ENCODE measurements around the gene GPR3.
A peak's percentile ranks its signal among the peaks of the same experiment; 100 is the strongest.

Gene GPR3

DNA sequence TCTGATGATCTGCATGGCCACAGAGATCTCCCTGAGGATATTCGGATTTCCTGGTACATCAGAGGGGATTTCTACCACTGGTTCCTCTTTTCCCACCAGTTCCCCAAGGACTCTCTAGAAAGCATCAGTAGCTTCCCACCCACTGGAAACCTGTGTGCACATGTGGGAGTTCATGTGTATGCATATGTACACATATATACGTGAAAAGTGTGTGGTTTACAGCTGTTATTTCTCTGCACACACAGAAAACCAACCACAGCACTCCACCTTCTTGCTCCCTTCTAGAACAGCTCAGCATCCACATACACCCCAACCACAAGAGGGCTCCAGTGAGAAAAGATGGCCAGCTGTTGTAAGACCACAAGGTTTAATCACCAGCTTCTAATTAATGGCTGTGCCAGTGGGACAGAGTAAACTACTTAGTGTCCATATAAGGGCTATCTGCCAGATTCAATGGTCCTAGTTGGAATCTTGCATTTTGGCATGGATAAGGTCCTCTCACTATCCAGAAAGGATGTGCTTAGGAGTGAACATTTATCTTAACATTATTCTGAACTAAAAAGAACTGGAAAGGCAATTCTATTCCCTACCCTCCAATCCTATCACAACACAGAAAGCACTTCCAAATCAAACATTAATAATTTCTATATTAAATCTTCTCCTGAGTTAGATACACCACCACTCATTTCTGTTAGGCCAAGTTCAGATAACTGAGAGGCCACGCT is 24.1 kb downstream of the GPR3 start:
- Histone ChIP-seq H3K27ac (ENCODE audit: low read length) (no peak overlapping the region), H3K4me3 (ENCODE audit: low read depth in 1 of 2, low read length in 2 of 2) (no peak overlapping the region), H3K79me2 (ENCODE audit: insufficient read depth, low read length) (peaks cover 5% of the 10 kb centered on the region), H3K9me3 (ENCODE audit: insufficient read depth, low read length, severe bottlenecking) (no peaks in the 10 kb centered on the region), H3K9ac (ENCODE audit: low read depth, low read length) (no peak overlapping the region), H3K4me1 (ENCODE audit: insufficient read depth, low read length) (no peaks in the 10 kb centered on the region), H3K36me3 (ENCODE audit: insufficient read depth, low read length) (peaks cover 77% of the 10 kb centered on the region), H4K20me1 (ENCODE audit: insufficient read depth, low read length) (peaks cover 3% of the 10 kb centered on the region), H3K27me3 (ENCODE audit: insufficient read depth, low read length, poor library complexity) (no peaks in the 10 kb centered on the region), H2AFZ (ENCODE audit: low read depth, low read length) (no peak overlapping the region), H3K4me2 (ENCODE audit: insufficient read depth, low read length) (no peak overlapping the region)
- DNase-seq: peak; percentile 53
- no peak for TF ChIP-seq EZH2 (IDR thresholded peaks at IDR 0.05; ENCODE audit: borderline replicate concordance, low read depth, low read length, severe bottlenecking)
- TF ChIP-seq CTCF (IDR thresholded peaks at IDR 0.05; ENCODE audit: borderline replicate concordance, extremely low read depth, low read length, poor library complexity, severe bottlenecking): peak; percentile 76
- ATAC-seq (ENCODE audit: insufficient read depth, low read depth): peak; percentile 72; the same call in 2 of the 3 replicates

DNA sequence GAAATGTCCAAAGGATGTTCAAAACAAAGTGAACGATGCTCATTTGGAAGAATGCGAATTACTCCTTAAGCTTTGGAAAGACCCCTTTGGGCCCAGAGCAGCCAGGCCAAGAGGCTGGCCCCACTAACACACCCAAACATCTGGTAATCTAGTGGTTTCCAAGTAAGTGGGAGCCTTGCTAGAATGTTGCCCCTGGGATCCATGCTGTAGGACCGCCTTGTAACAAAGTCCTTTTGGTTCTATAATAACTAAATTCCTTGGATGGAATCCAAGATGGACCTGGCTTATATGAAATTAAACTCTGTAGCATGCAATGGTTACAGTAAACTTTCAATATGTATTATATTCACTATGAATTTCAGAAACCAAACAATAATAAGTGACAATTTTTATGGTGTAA is 25.3 kb downstream of the GPR3 start:
- TF ChIP-seq EZH2 (IDR thresholded peaks at IDR 0.05; ENCODE audit: borderline replicate concordance, low read depth, low read length, severe bottlenecking) (no peak), CTCF (IDR thresholded peaks at IDR 0.05; ENCODE audit: borderline replicate concordance, extremely low read depth, low read length, poor library complexity, severe bottlenecking) (no peak)
- no peaks in the 10 kb centered on the region for H3K27me3 ChIP-seq (ENCODE audit: insufficient read depth, low read length, poor library complexity)
- peaks cover 67% of the 10 kb centered on the region for H3K36me3 ChIP-seq (ENCODE audit: insufficient read depth, low read length)
- H3K4me3 ChIP-seq (ENCODE audit: low read depth in 1 of 2, low read length in 2 of 2): no peak overlapping the region
- no peak overlapping the region for H3K9ac ChIP-seq (ENCODE audit: low read depth, low read length)
- H3K4me1 ChIP-seq (ENCODE audit: insufficient read depth, low read length): no peaks in the 10 kb centered on the region
- peaks cover 3% of the 10 kb centered on the region for H4K20me1 ChIP-seq (ENCODE audit: insufficient read depth, low read length)
- no peak overlapping the region for H3K4me2 ChIP-seq (ENCODE audit: insufficient read depth, low read length)
- ATAC-seq (ENCODE audit: insufficient read depth, low read depth) (no peak), DNase-seq (no peak)
- no peak overlapping the region for H2AFZ ChIP-seq (ENCODE audit: low read depth, low read length)
- H3K79me2 ChIP-seq (ENCODE audit: insufficient read depth, low read length): peaks cover 11% of the 10 kb centered on the region
- no peaks in the 10 kb centered on the region for H3K9me3 ChIP-seq (ENCODE audit: insufficient read depth, low read length, severe bottlenecking)
- H3K27ac ChIP-seq (ENCODE audit: low read length): no peak overlapping the region

- DNase-seq (no peak), ATAC-seq (ENCODE audit: insufficient read depth, low read depth) (no peak)
- Histone ChIP-seq H3K79me2 (ENCODE audit: insufficient read depth, low read length) (peaks cover 12% of the 10 kb centered on the region), H3K4me3 (ENCODE audit: low read depth in 1 of 2, low read length in 2 of 2) (no peak overlapping the region), H2AFZ (ENCODE audit: low read depth, low read length) (no peak overlapping the region), H3K27me3 (ENCODE audit: insufficient read depth, low read length, poor library complexity) (no peaks in the 10 kb centered on the region), H3K27ac (ENCODE audit: low read length) (no peak overlapping the region), H4K20me1 (ENCODE audit: insufficient read depth, low read length) (peaks cover 3% of the 10 kb centered on the region), H3K36me3 (ENCODE audit: insufficient read depth, low read length) (peaks cover 58% of the 10 kb centered on the region), H3K4me2 (ENCODE audit: insufficient read depth, low read length) (no peak overlapping the region), H3K4me1 (ENCODE audit: insufficient read depth, low read length) (no peaks in the 10 kb centered on the region), H3K9me3 (ENCODE audit: insufficient read depth, low read length, severe bottlenecking) (no peaks in the 10 kb centered on the region), H3K9ac (ENCODE audit: low read depth, low read length) (no peak overlapping the region)
- TF ChIP-seq EZH2 (IDR thresholded peaks at IDR 0.05; ENCODE audit: borderline replicate concordance, low read depth, low read length, severe bottlenecking): no peak
- TF ChIP-seq CTCF (IDR thresholded peaks at IDR 0.05; ENCODE audit: borderline replicate concordance, extremely low read depth, low read length, poor library complexity, severe bottlenecking): no peak
These were observed 26.1 kb downstream of the GPR3 start for GRCh38 chr1:27418326-27419185.
